HUES48 (cell line): Measurements from ENCODE around the gene PMPCA.

ENCODE experiments used
- H3K27ac ChIP-seq: one replicate; pipeline ENCODE4 v1.7.0; 2013; ENCODE audit warnings: low read depth, low read length, inconsistent platforms
- H3K27me3 ChIP-seq: 2 replicates; pipeline ENCODE4 v1.6.1; 2013; ENCODE audit warnings: mild to moderate bottlenecking, low read length; ENCODE audit not compliant: control insufficient read depth, insufficient read depth
- H3K36me3 ChIP-seq: 2 replicates; pipeline ENCODE4 v1.6.1; 2013; ENCODE audit warnings: low read length; ENCODE audit not compliant: control insufficient read depth, insufficient read depth
- H3K4me1 ChIP-seq: 2 replicates; pipeline ENCODE4 v1.6.1; 2013; ENCODE audit warnings: mild to moderate bottlenecking, low read length; ENCODE audit not compliant: control insufficient read depth, insufficient read depth
- H3K4me3 ChIP-seq: 2 replicates; pipeline ENCODE4 v1.5.1; 2013; ENCODE audit warnings: mild to moderate bottlenecking, low read depth, low read length
- H3K9ac ChIP-seq: 2 replicates; pipeline ENCODE4 v1.6.1; 2013; ENCODE audit warnings: mild to moderate bottlenecking, low read depth, low read length, moderate library complexity
- H3K9me3 ChIP-seq: 2 replicates; pipeline ENCODE4 v1.6.1; 2013; ENCODE audit warnings: low read length; ENCODE audit not compliant: control insufficient read depth, insufficient read depth

The PMPCA gene

DNA sequence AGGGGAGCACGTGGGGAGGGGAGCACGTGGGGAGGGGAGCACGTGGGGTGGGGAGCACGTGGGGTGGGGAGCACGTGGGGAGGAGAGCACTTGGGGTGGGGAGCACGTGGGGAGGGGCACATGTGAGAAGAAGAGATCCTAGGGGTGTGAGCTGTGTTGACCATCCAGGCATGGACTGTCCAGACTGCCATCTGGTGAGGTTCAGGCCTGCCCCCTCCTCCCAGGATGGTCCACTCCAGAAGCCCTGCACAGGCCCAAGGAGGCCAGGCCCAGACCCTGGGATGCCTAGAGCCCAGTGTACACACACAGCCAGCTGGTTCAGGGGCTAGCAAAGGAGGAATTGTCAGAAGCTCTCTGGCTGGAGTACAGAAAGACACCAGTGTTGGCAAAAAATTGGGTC is 12.8 kb upstream of the PMPCA start:
- Histone ChIP-seq H3K36me3 (peaks cover 74% of the 10 kb centered on the region), H3K4me1 (peaks cover 7% of the 10 kb centered on the region; the same call in 1 of the 2 replicates), H3K9me3 (no peaks in the 10 kb centered on the region), H3K27me3 (no peaks in the 10 kb centered on the region), H3K27ac (no peak overlapping the region), H3K4me3 (no peak overlapping the region), H3K9ac (no peak overlapping the region)

DNA sequence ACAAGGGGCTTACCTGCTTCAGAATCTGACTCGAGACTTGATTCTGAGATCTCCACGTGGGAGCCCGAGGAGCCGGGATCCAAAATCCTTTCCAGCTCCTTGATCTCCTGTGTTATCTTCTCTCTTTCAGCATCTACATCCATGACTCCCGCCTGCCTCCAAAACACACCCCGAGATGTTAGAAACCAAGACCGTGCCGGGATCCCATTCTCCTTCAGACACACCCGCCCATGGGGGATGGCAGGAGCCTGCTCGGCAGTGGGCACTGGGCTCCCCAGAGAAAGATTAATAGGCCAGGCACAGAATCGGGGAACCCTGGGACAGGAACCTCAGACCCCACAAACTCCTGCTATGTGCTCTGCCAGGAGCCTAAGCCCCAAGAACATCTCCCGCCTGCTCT is 12.2 kb upstream of the PMPCA start:
- H3K4me3 ChIP-seq: peak overlapping the region; percentile 77; the same call in 1 of the 2 replicates
- H3K9me3 ChIP-seq: no peaks in the 10 kb centered on the region
- no peak overlapping the region for H3K9ac ChIP-seq
- H3K4me1 ChIP-seq: peaks cover 7% of the 10 kb centered on the region; the same call in 1 of the 2 replicates
- H3K27me3 ChIP-seq: no peaks in the 10 kb centered on the region
- peaks cover 69% of the 10 kb centered on the region for H3K36me3 ChIP-seq
- H3K27ac ChIP-seq: no peak overlapping the region

DNA sequence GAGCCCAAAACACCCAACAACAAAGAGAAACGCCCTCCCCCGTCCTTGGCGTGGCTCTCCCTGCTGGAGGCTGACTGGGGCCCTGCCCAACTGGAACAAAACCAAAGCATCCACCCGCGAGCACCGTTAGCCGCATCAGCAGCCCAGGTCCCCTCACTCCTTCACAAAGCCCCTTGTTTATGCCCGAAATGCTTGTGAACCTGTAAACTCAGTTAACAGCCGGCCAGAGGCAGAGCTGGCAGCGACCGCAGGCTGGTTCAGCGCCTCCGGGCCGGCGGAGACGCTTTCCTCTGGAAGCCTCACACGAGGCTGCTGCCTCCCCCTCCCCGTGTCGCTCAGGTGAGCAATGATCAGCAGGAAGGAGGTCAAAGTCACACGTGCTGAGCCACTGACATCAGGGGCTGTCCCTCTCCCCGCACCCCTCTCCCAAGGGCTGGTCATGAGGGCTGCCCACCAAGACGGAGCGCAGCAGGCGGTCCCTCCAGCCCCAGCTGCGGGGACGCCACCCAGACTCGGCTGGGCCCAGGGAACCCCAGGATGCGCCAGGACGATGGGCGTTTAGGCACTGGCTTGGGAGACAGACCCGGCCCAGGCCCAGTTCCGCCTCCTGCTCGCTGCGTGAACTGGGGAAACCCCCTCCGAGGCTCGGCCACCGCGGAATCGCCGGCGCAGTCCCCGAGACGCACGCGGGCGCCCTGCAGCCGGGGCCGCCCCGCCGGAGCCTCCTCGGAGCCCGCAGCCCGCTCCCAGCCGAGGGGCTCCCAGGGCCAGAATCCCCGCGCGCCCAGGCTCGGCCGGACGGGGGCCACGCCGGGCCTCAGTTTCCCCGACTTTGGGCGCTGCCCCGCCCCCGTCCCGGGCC is 11.1 kb upstream of the PMPCA start:
- Histone ChIP-seq H3K9me3 (no peaks in the 10 kb centered on the region), H3K9ac (peak overlapping the region; percentile 64), H3K27me3 (no peaks in the 10 kb centered on the region), H3K4me1 (peaks cover 7% of the 10 kb centered on the region; the same call in 1 of the 2 replicates), H3K4me3 (peak overlapping the region; percentile 77), H3K27ac (peak overlapping the region; percentile 25), H3K36me3 (peaks cover 69% of the 10 kb centered on the region)

DNA sequence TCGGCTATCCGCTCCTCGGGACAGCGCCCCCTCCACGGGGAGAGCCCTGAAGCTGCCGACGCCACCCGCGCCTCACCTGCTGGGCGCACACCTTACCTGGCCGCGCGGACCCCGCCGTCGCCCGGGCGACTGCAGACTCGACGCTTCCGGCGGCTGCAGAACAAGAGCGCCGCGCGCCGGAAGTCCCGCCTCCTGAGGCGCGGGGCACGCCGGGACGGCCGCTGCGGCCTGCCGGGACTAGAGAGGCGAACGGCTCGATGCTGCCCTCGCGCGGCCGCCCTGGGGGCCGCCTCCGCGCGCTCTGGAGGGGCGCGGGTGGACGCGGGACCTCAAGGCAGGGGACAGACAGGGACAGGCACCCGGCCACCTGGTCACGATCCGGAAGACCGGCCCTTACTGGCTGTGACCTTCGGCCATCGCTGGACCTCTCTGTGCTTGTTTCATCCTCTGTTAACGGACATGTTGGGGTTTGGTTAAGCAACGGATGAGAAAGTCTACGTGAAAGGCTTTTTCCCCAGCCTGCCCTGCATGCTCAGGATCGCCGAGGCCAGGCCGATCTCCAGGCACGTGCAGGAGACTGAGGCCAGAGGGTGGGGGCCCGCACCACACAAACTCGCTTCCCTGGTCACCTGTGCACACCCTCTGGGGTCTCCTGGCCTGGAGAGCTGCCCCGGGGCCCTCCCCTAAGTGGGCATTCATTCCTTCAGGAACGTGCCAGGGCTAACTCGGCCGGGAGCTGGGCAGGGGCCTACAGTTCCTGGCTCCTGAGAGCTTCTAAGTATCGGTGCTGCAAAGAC is 10.2 kb upstream of the PMPCA start, which contains the start of gene SNAPC4:
TSS of gene SNAPC4 (minus strand) at position 133 of the 797 bp plus-strand sequence. CDS start 1,742 bp downstream, outside the sequence.
- Histone ChIP-seq H3K4me3 (peak within 1 kb of the TSS; percentile 77), H3K9me3 (no peaks in the 10 kb centered on the region), H3K4me1 (peaks cover 7% of the 10 kb centered on the region; the same call in 1 of the 2 replicates), H3K9ac (peak within 1 kb of the TSS; percentile 64), H3K36me3 (peaks cover 69% of the 10 kb centered on the region), H3K27ac (peak within 1 kb of the TSS; percentile 32), H3K27me3 (no peaks in the 10 kb centered on the region)

DNA sequence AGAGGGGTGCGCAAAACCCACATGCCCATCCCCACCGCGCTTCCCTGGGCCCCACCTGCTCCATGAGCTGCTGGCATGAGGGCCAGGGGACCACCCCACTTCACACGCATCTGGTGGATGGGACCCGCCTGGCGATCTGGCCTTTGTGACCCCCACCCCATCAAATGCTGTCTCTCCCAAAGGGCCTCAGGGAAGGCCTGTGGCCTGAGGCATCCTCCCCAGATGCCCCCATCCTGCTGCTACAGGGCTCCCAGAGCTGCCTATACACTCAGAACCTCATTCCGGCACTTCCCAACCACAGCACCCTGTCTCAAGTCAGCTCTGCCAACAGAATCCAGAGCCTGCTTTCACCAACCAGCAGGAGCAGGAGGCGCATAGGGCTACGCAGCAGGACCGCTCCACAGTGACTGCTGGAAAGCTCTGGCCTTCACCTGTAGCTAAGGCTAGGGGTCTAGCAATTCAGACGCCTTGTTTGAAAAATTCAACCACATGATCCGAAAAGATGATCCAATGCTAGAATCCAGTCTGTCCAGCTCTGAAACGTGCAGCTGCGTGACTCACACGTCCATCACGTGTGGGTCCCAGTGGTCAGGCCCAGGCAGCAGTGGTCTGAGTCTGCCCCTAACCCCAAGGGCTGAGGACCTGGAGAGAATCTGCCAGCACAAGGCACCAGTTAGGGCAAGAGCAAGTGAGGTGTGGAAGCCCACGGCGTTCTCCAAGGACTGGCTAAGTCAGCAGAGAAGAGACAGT is 9.1 kb upstream of the PMPCA start:
- Histone ChIP-seq H3K4me1 (peaks cover 7% of the 10 kb centered on the region; the same call in 1 of the 2 replicates), H3K4me3 (no peak overlapping the region), H3K36me3 (peaks cover 68% of the 10 kb centered on the region), H3K27ac (no peak overlapping the region), H3K27me3 (no peaks in the 10 kb centered on the region), H3K9me3 (no peaks in the 10 kb centered on the region), H3K9ac (no peak overlapping the region)

DNA sequence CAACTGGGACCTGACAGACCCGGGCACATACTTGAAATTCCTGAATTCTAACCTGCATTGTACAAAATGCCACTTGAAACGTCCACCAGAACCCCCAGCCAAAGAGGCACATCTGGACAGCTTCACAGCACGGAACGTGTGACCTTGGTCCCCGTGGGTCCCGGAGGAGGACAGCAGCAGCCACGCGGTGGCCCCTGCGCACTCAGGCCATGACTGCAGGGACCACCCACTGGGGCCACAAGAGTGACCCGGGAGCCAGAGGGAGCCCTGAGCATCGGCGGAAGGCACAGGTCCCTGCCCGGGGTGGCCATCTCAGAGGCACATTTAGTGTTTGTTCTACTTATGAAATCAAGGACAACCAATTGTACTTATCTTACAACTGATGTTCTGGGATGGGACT is 8.4 kb upstream of the PMPCA start:
- Histone ChIP-seq H3K27me3 (no peaks in the 10 kb centered on the region), H3K4me3 (no peak overlapping the region), H3K9me3 (no peaks in the 10 kb centered on the region), H3K9ac (no peak overlapping the region), H3K27ac (no peak overlapping the region), H3K36me3 (peaks cover 66% of the 10 kb centered on the region), H3K4me1 (peaks cover 7% of the 10 kb centered on the region; the same call in 1 of the 2 replicates)

DNA sequence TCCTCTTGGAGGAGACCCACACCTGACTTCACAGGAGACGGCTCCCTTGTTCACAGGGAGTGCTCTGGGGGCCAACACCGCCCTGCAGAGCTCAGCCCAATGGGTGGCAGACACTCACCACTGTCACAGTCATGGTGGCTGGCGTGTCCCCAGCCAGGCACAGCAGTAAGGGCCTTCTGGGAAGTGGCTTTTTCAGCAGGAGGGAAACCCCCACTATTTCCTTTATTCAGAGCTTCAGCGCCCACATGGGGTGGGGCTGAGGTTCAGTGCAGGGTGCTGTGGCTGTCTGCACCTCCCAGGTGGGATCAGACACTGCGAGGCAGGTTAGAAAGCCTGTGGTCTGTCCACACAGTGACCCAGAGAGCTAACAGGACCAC is 6.9 kb upstream of the PMPCA start:
- Histone ChIP-seq H3K36me3 (peaks cover 64% of the 10 kb centered on the region), H3K9ac (no peak overlapping the region), H3K4me3 (no peak overlapping the region), H3K4me1 (peaks cover 7% of the 10 kb centered on the region; the same call in 1 of the 2 replicates), H3K27ac (no peak overlapping the region), H3K27me3 (no peaks in the 10 kb centered on the region), H3K9me3 (no peaks in the 10 kb centered on the region)

DNA sequence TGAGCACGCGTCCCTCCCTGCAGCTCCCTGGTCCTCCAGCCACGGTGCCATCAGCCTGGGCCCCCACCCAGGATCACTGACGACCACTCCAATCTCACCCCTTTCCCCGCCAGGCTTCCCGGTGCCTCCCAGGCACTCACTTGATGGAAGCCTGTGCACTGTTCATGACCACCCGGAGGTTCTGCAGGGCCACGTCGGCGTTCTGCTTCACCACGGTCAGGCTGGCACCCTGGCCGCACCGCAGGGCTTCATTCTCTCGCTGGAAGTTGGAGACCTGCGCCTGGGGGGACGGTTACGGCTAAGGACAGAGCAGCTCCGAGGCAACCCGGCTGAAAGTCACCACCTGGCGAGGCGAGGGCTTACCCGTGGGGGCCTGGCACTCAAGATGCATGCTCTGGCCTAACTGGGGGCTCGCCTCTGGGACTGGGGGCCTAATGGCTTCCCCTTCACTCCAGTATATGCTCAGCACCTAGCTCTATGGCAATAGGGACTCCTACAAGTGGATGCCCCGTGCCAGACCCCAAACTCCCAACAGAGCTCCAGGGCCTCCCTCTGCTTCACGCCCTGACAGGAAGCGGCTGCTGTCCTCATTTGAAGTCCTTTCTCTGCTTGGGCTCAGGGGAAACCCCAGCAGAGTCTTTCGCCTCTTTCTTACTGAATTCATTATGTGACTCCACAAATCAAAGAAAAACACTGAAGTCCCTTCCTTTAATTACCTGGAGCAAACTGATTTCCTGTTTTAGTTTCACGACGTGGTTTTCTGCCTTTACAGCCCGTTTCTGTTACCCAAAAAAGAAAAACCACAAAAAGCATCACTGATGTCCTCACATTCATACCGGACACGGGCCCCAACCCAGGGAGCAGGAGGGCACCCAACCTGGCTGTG is 6.3 kb upstream of the PMPCA start:
- no peak overlapping the region for H3K9ac ChIP-seq
- H3K27ac ChIP-seq: no peak overlapping the region
- H3K27me3 ChIP-seq: no peaks in the 10 kb centered on the region
- H3K4me3 ChIP-seq: no peak overlapping the region
- peaks cover 64% of the 10 kb centered on the region for H3K36me3 ChIP-seq
- peaks cover 7% of the 10 kb centered on the region for H3K4me1 ChIP-seq
- H3K9me3 ChIP-seq: no peaks in the 10 kb centered on the region

DNA sequence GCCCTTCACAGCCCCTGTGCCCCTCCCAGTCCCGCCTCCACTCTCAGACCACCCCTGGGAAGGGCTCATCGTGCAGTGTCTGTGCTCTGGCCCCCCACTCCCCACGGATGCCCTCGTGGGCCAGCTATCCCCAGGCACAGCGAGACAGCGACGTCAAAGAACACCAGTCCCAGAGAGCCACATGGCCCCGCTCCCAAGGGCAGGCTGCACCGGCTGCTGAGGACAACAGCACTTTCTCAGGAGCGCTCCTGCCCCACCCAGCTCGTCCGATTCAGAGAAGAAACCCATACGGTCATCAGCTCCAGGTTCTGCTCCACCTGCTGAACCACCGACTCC is 5.7 kb upstream of the PMPCA start:
- Histone ChIP-seq H3K9me3 (no peaks in the 10 kb centered on the region), H3K36me3 (peaks cover 64% of the 10 kb centered on the region), H3K27me3 (no peaks in the 10 kb centered on the region), H3K4me1 (peaks cover 7% of the 10 kb centered on the region), H3K4me3 (no peak overlapping the region), H3K27ac (no peak overlapping the region), H3K9ac (no peak overlapping the region)

DNA sequence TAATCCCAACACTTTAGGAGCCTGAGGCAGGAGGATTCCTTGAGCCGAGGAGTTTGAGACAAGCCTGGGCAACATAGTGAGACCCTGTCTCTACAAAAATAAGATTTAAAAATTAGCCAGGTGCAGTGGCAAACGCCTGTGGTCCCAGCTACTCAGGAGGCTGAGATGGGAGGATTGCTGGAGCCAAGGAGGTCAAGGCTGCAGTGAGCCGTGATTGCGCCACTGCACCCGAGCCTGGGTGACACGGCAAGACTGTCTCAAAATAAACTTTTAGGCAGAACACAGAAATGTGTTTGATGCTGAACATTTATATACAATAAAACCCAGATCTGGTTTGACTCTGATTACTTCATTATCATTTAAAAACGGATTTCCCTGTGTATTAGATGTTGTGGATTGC is 5.0 kb upstream of the PMPCA start:
- no peaks in the 10 kb centered on the region for H3K9me3 ChIP-seq
- no peak overlapping the region for H3K4me3 ChIP-seq
- H3K36me3 ChIP-seq: peaks cover 64% of the 10 kb centered on the region
- no peak overlapping the region for H3K27ac ChIP-seq
- no peak overlapping the region for H3K9ac ChIP-seq
- H3K27me3 ChIP-seq: no peaks in the 10 kb centered on the region
- peaks cover 4% of the 10 kb centered on the region for H3K4me1 ChIP-seq
